Measurements from ENCODE around the gene FAM20C. TPM values are rescaled to one million over a fixed set of nuclear protein-coding genes. Genes with fewer than 3 reads are reported as not detected.

The FAM20C gene
- total RNA-seq, 1 experiment from 2014 or later, result 34.0 TPM

GRCh38 chr7:256461-256940, 64.1 kb downstream of the FAM20C start:
- Mint-ChIP-seq H3K4me1 (ENCODE audit: low read depth, unreplicated experiment) (no peaks in the 10 kb centered on the region), H3K36me3 (ENCODE audit: insufficient read depth, unreplicated experiment) (peaks cover 40% of the 10 kb centered on the region), H3K9me3 (ENCODE audit: unreplicated experiment) (no peaks in the 10 kb centered on the region), H3K27ac (ENCODE audit: unreplicated experiment) (no peak overlapping the region), H3K27me3 (ENCODE audit: insufficient read depth, unreplicated experiment) (no peaks in the 10 kb centered on the region), H3K4me3 (ENCODE audit: unreplicated experiment) (no peak overlapping the region)
- peaks cover 6% of the 10 kb centered on the region for H3K36me3 ChIP-seq (ENCODE audit: control insufficient read depth, insufficient read depth, low read length)
- H3K27me3 ChIP-seq (replicated peaks; ENCODE audit: control insufficient read depth, insufficient read depth, low read length), result no peaks in the 10 kb centered on the region
- no peaks in the 10 kb centered on the region for H3K4me1 ChIP-seq
- ChIA-PET POLR2A (no interaction called here), CTCF (no interaction called here)
- intact Hi-C loops (cut with micrococcal nuclease; ENCODE audit: unreplicated experiment), result no loop called here
- no peak for DNase-seq
- BruUV-seq (replicated peaks), result no TSS peak
- no peak for TF ChIP-seq CTCF (IDR thresholded peaks at IDR 0.05; ENCODE audit: insufficient read depth in 1 of 2, low read depth in 1 of 2, low read length in 1 of 2, severe bottlenecking in 1 of 2, unreplicated experiment in 1 of 2)
- H3K9me3 ChIP-seq, result peaks cover 2% of the 10 kb centered on the region
- no peak overlapping the region for H3K4me3 ChIP-seq (ENCODE audit: low read depth, low read length)

GRCh38 chr7:256981-257646, 64.7 kb downstream of the FAM20C start:
- CTCF ChIA-PET, result no interaction called here
- Histone ChIP-seq H3K4me1 (no peaks in the 10 kb centered on the region), H3K36me3 (ENCODE audit: control insufficient read depth, insufficient read depth, low read length) (peaks cover 6% of the 10 kb centered on the region), H3K4me3 (ENCODE audit: low read depth, low read length) (no peak overlapping the region), H3K27me3 (replicated peaks; ENCODE audit: control insufficient read depth, insufficient read depth, low read length) (no peaks in the 10 kb centered on the region), H3K9me3 (peaks cover 8% of the 10 kb centered on the region)
- Mint-ChIP-seq H3K9me3 (ENCODE audit: unreplicated experiment) (peaks cover 2% of the 10 kb centered on the region), H3K27ac (ENCODE audit: unreplicated experiment) (no peak overlapping the region), H3K36me3 (ENCODE audit: insufficient read depth, unreplicated experiment) (peaks cover 40% of the 10 kb centered on the region), H3K27me3 (ENCODE audit: insufficient read depth, unreplicated experiment) (no peaks in the 10 kb centered on the region), H3K4me3 (ENCODE audit: unreplicated experiment) (no peak overlapping the region), H3K4me1 (ENCODE audit: low read depth, unreplicated experiment) (peaks cover 1% of the 10 kb centered on the region)
- intact Hi-C loops (cut with micrococcal nuclease; ENCODE audit: unreplicated experiment), result no loop called here
- no TSS peak for BruUV-seq (replicated peaks)
- no peak for TF ChIP-seq CTCF (IDR thresholded peaks at IDR 0.05; ENCODE audit: insufficient read depth in 1 of 2, low read depth in 1 of 2, low read length in 1 of 2, severe bottlenecking in 1 of 2, unreplicated experiment in 1 of 2)
- no peak for DNase-seq
- POLR2A ChIA-PET, result no interaction called here

GRCh38 chr7:257647-257992, 65.2 kb downstream of the FAM20C start:
- BruUV-seq (replicated peaks), result no TSS peak
- Histone ChIP-seq H3K36me3 (ENCODE audit: control insufficient read depth, insufficient read depth, low read length) (peaks cover 6% of the 10 kb centered on the region), H3K27me3 (replicated peaks; ENCODE audit: control insufficient read depth, insufficient read depth, low read length) (no peaks in the 10 kb centered on the region), H3K4me3 (ENCODE audit: low read depth, low read length) (no peak overlapping the region), H3K4me1 (no peaks in the 10 kb centered on the region), H3K9me3 (peaks cover 13% of the 10 kb centered on the region)
- peaks cover 44% of the 10 kb centered on the region for H3K36me3 Mint-ChIP-seq (ENCODE audit: insufficient read depth, unreplicated experiment)
- TF ChIP-seq CTCF (IDR thresholded peaks at IDR 0.05; ENCODE audit: insufficient read depth in 1 of 2, low read depth in 1 of 2, low read length in 1 of 2, severe bottlenecking in 1 of 2, unreplicated experiment in 1 of 2), result no peak
- no peak overlapping the region for H3K4me3 Mint-ChIP-seq (ENCODE audit: unreplicated experiment)
- ChIA-PET CTCF (no interaction called here), POLR2A (no interaction called here)
- DNase-seq, result no peak
- H3K27ac Mint-ChIP-seq (ENCODE audit: unreplicated experiment), result no peak overlapping the region
- peaks cover 7% of the 10 kb centered on the region for H3K9me3 Mint-ChIP-seq (ENCODE audit: unreplicated experiment)
- peaks cover 6% of the 10 kb centered on the region for H3K4me1 Mint-ChIP-seq (ENCODE audit: low read depth, unreplicated experiment)
- intact Hi-C loops (cut with micrococcal nuclease; ENCODE audit: unreplicated experiment), result no loop called here
- no peaks in the 10 kb centered on the region for H3K27me3 Mint-ChIP-seq (ENCODE audit: insufficient read depth, unreplicated experiment)

All from Caco-2 (cell line).